Measurements from ENCODE around the gene RESP18.

RESP18 gene

GRCh38 chr2:219278655-219279150, 53.8 kb downstream of the RESP18 start:
- DNase-seq (ENCODE audit: low read depth, low spot score), result no peak

GRCh38 chr2:219277703-219278654, 54.6 kb downstream of the RESP18 start:
- no peak for DNase-seq (ENCODE audit: low read depth, low spot score)

Data from activated CD4-positive, CD25-positive, alpha-beta regulatory T cell treated with anti-CD3 and anti-CD28 coated beads, Interleukin-2, amount 50 U/mL, for 16 hours (primary cell).